ENCODE results near the gene NPAS3.

DNA sequence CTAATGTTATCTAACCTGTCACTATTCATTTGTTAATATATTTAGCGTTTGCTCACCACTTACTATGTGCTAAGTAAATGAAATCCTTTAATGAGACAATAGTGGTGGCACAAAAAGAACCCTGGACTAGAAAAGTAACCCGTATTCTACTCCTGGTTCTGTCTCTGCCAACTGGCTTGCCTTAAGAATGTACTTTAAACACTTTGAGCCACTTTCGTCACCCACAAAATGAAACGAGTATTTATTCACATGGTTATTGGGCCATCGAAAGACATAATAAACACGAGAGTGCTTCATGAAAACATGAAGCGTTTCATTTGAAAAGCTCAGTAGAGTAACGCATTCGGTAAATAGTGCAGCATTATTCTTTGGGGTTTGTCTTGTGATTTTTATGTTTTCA lies 757.5 kb downstream of the NPAS3 start:
- TF ChIP-seq POLR2AphosphoS5 (IDR thresholded peaks at IDR 0.05; ENCODE audit: borderline replicate concordance, low read depth, low read length) (no peak), EZH2 (IDR thresholded peaks at IDR 0.05) (no peak)
